Measurements from ENCODE around the gene C18orf63.

- no peak for TF ChIP-seq CTCF (IDR thresholded peaks at IDR 0.05; ENCODE audit: insufficient read depth, low read length)
- no peak for TF ChIP-seq POLR2AphosphoS5 (IDR thresholded peaks at IDR 0.05; ENCODE audit: low read depth)
- no peak for TF ChIP-seq GABPA (IDR thresholded peaks at IDR 0.05; ENCODE audit: low read depth)
- TF ChIP-seq REST (IDR thresholded peaks at IDR 0.05; ENCODE audit: insufficient replicate concordance, low read depth) = no peak
Measured at GRCh38 chr18:74400813-74401212, 85.2 kb downstream of the C18orf63 start.

Measured in HL-60 (cell line).